NOMO-1 treated with DMSO at 0.1 percent for 48 hours (cell line): ENCODE measurements around the gene JAKMIP1.
"Not testable (repeated sequence)": the region's sequence is repeated elsewhere in the genome, so short reads cannot be mapped to it uniquely, and the experiment has no call there.

Experiments used
- DNase-seq: peaks from one replicate; lab custom pipeline; 2025; ENCODE audit not compliant: unreplicated experiment; lab: John Stamatoyannopoulos, UW

JAKMIP1 gene

GRCh38 chr4:6150046-6150735 is 50.2 kb downstream of the JAKMIP1 start:
- no peak for DNase-seq

- no peak for DNase-seq
These were observed 51.7 kb downstream of the JAKMIP1 start for GRCh38 chr4:6148506-6149205.

- no peak for DNase-seq
These were observed 52.9 kb downstream of the JAKMIP1 start for GRCh38 chr4:6147441-6147840.

GRCh38 chr4:6143603-6144181 is 56.7 kb downstream of the JAKMIP1 start:
- no peak for DNase-seq

GRCh38 chr4:6142935-6143602 is 57.3 kb downstream of the JAKMIP1 start:
- no peak for DNase-seq

GRCh38 chr4:6142511-6142910 is 57.8 kb downstream of the JAKMIP1 start:
- DNase-seq = no peak

- no peak for DNase-seq
These were observed 58.8 kb downstream of the JAKMIP1 start for GRCh38 chr4:6141554-6141953.

GRCh38 chr4:6141021-6141420 is 59.3 kb downstream of the JAKMIP1 start:
- not testable (repeated sequence) for DNase-seq

- DNase-seq = no peak
These were observed 62.6 kb downstream of the JAKMIP1 start for GRCh38 chr4:6137747-6138135.

GRCh38 chr4:6137027-6137746 is 63.2 kb downstream of the JAKMIP1 start:
- no peak for DNase-seq

GRCh38 chr4:6134612-6135220 is 65.6 kb downstream of the JAKMIP1 start:
- DNase-seq = no peak

- no peak for DNase-seq
These were observed 67.6 kb downstream of the JAKMIP1 start for GRCh38 chr4:6132716-6133115.

- DNase-seq = no peak
These were observed 72.0 kb downstream of the JAKMIP1 start for GRCh38 chr4:6128221-6128850.

GRCh38 chr4:6126971-6127745 is 73.2 kb downstream of the JAKMIP1 start:
- DNase-seq = no peak

- DNase-seq = no peak
These were observed 75.2 kb downstream of the JAKMIP1 start for GRCh38 chr4:6125103-6125651.

GRCh38 chr4:6124386-6125102 is 75.8 kb downstream of the JAKMIP1 start:
- no peak for DNase-seq

GRCh38 chr4:6123976-6124375 is 76.4 kb downstream of the JAKMIP1 start:
- no peak for DNase-seq

GRCh38 chr4:6123541-6123940 is 76.8 kb downstream of the JAKMIP1 start:
- no peak for DNase-seq

GRCh38 chr4:6123116-6123515 is 77.2 kb downstream of the JAKMIP1 start:
- no peak for DNase-seq
